HEK293T (cell line): ENCODE data around the gene CDH13.

ENCODE experiments used
- ARNT ChIP-seq: fragments of 450-650 bp; IDR thresholded peaks from 2 replicates; pipeline ENCODE4 v1.6.1; 2017; ENCODE audit warnings: mild to moderate bottlenecking
- CTBP1 ChIP-seq: fragments of 450-650 bp; IDR thresholded peaks from 2 replicates; pipeline ENCODE4 v1.6.1; 2016; ENCODE audit warnings: borderline replicate concordance
- FOXA1 ChIP-seq: fragments of 450-650 bp; IDR thresholded peaks from 2 replicates; pipeline ENCODE4 v1.6.1; 2016; ENCODE audit warnings: mild to moderate bottlenecking
- FOXK2 ChIP-seq: fragments of 450-650 bp; IDR thresholded peaks from 2 replicates; pipeline ENCODE4 v1.6.1; 2016; ENCODE audit warnings: mild to moderate bottlenecking
- FOXM1 ChIP-seq: fragments of 450-650 bp; IDR thresholded peaks from 2 replicates; pipeline ENCODE4 v1.6.1; 2017; ENCODE audit warnings: mild to moderate bottlenecking, borderline replicate concordance
- HDGF ChIP-seq: fragments of 450-650 bp; IDR thresholded peaks from 2 replicates; pipeline ENCODE4 v1.6.1; 2017; ENCODE audit warnings: antibody characterized with exemption, borderline replicate concordance
- LEF1 ChIP-seq: fragments of 450-650 bp; IDR thresholded peaks from 2 replicates; pipeline ENCODE4 v1.6.1; 2017; ENCODE audit warnings: mild to moderate bottlenecking, borderline replicate concordance
- SP1 ChIP-seq: fragments of 450-650 bp; IDR thresholded peaks from 2 replicates; pipeline ENCODE4 v1.6.1; 2017
- TARDBP ChIP-seq: fragments of 450-650 bp; IDR thresholded peaks from 2 replicates; pipeline ENCODE4 v1.6.1; 2016
- TF ChIP-seq, protein P1 (sequence below): fragments of 450-650 bp; IDR thresholded peaks from 2 replicates; pipeline ENCODE4 v1.6.1; 2016

DNA sequence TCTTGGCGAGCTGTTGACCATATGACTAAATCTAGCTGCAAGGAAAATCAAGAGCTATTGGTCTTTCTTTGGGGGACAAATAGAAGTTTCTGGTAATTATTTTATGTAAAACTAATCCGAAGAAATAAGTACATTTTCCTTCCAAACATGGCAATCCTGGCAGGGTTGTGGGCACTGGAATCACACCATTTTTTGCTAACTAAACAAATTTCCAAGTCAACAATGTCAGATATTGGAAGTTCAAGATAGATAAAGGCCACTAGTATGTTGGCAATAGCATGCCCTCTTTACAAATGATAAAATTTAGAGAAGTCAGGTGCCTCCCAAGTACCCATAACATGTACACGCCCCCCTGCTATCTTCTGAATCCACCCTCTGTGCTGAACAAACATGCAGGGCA lies 330.4 kb downstream of the CDH13 start:
- TF ChIP-seq, protein P1, sequence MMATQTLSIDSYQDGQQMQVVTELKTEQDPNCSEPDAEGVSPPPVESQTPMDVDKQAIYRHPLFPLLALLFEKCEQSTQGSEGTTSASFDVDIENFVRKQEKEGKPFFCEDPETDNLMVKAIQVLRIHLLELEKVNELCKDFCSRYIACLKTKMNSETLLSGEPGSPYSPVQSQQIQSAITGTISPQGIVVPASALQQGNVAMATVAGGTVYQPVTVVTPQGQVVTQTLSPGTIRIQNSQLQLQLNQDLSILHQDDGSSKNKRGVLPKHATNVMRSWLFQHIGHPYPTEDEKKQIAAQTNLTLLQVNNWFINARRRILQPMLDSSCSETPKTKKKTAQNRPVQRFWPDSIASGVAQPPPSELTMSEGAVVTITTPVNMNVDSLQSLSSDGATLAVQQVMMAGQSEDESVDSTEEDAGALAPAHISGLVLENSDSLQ: no peak
- no peak for TF ChIP-seq FOXK2
- no peak for TF ChIP-seq HDGF
- TF ChIP-seq ARNT: no peak
- no peak for TF ChIP-seq SP1
- TF ChIP-seq FOXM1: no peak
- no peak for TF ChIP-seq CTBP1
- no peak for TF ChIP-seq FOXA1
- TF ChIP-seq TARDBP: no peak
- TF ChIP-seq LEF1: no peak
